Nephron (organoid): ENCODE measurements around the gene SPATA6L.

Source experiments
- H3K27ac Mint-ChIP-seq, 3 experiments: 2 replicates each; pipeline ENCODE4 v1.8.0; 2020; ENCODE audit warnings: mixed read lengths in 3 of 3, mild to moderate bottlenecking in 2 of 3, moderate library complexity in 1 of 3
- H3K27me3 Mint-ChIP-seq: 2 replicates; pipeline ENCODE4 v1.8.0; 2021; ENCODE audit warnings: low read depth, mild to moderate bottlenecking, moderate library complexity, mixed read lengths
- H3K36me3 Mint-ChIP-seq: 2 replicates; pipeline ENCODE4 v1.8.0; 2020; ENCODE audit warnings: low read depth, mixed read lengths
- H3K4me1 Mint-ChIP-seq: 2 replicates; pipeline ENCODE4 v1.8.0; 2020; ENCODE audit warnings: mixed read lengths
- H3K4me3 Mint-ChIP-seq, 3 experiments: 2 replicates each; pipeline ENCODE4 v1.8.0; 2020; ENCODE audit warnings: mild to moderate bottlenecking in 3 of 3, mixed read lengths in 3 of 3, moderate library complexity in 2 of 3
- H3K9me3 Mint-ChIP-seq: 2 replicates; pipeline ENCODE4 v1.8.0; 2020; ENCODE audit warnings: mixed read lengths
- TF ChIP-seq, protein P1 (sequence below), 3 experiments: fragments of 200-600 bp; sonication (generic); IDR thresholded peaks; one replicate each; pipeline ENCODE4 v1.5.0; 2021; ENCODE audit warnings: antibody characterized with exemption in 3 of 3; ENCODE audit not compliant: unreplicated experiment in 3 of 3

SPATA6L gene

DNA sequence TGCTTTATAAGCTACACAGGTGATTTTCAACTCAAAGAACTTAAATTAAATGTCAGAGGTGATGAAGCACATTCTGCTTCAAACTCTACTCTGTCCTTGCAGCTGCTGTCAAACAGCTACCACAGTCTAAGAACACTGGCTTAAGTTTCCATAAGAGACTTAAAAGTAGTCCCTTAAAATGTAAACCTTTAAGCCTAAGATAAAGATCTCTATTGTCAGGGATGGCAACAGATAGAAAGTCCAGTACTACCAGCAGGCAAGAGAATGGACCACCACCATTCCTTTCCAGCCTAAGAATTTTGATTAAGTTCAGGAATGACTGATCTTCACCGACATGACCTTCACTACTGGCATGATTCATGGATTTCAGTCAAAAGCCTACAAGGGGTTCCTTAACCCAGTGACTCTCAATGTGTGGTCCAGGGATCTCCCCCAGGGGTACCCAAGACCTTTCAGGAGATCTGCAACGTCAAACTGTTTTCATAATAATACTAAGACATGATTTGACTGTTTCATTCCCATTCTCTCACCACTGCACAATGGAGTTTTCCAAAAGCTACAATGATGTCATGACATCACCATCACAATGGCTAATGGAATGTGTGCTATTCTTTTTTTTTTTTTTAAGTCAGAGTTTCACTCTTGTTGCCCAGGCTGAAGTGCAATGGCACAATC, 45.3 kb downstream of the SPATA6L start:
- Mint-ChIP-seq H3K27me3 (no peaks in the 10 kb centered on the region), H3K27ac (no peak overlapping the region), H3K4me1 (no peaks in the 10 kb centered on the region), H3K36me3 (no peaks in the 10 kb centered on the region), H3K4me3 (no peak overlapping the region), H3K9me3 (no peaks in the 10 kb centered on the region)
- TF ChIP-seq, protein P1, sequence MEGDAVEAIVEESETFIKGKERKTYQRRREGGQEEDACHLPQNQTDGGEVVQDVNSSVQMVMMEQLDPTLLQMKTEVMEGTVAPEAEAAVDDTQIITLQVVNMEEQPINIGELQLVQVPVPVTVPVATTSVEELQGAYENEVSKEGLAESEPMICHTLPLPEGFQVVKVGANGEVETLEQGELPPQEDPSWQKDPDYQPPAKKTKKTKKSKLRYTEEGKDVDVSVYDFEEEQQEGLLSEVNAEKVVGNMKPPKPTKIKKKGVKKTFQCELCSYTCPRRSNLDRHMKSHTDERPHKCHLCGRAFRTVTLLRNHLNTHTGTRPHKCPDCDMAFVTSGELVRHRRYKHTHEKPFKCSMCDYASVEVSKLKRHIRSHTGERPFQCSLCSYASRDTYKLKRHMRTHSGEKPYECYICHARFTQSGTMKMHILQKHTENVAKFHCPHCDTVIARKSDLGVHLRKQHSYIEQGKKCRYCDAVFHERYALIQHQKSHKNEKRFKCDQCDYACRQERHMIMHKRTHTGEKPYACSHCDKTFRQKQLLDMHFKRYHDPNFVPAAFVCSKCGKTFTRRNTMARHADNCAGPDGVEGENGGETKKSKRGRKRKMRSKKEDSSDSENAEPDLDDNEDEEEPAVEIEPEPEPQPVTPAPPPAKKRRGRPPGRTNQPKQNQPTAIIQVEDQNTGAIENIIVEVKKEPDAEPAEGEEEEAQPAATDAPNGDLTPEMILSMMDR (IDR thresholded peaks at IDR 0.05; ENCODE audit: unreplicated experiment in 3 of 3) = no peak

DNA sequence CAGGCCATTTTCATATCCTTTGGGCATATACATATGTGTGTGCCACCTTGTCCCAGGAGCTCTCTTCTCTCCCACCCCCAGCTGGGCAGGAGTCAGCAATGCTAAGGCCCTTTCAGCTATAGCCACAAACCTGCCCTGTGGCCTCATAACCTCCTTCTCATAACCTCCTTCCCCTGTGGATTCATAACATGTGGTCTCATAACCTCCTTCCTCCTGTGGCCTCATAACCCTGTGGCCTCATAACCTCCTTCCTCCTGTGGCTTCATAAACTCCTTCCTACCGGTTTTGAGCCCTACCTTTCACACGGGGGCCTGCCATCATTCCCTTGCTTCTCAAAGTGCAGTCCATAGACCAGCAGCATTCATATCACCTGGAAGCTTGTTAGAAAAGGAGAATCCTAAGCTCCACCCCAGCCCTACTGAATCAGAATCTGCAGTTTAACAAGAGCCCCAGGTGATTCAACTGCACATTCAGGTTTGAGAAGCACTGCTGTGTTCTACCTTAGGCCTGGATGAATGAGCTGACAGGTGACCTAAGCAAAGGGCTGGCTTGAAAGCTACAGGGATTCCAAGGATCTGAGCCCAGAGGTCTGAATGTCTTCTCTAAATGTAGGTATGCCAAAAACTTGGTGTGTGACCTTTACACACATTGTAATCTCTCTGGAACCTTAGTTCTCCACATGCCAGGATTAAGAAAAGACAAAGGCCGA, 46.1 kb downstream of the SPATA6L start:
- no peaks in the 10 kb centered on the region for H3K27me3 Mint-ChIP-seq
- H3K27ac Mint-ChIP-seq = no peak overlapping the region
- TF ChIP-seq, protein P1 (IDR thresholded peaks at IDR 0.05; ENCODE audit: unreplicated experiment in 3 of 3) = no peak
- H3K4me1 Mint-ChIP-seq = no peaks in the 10 kb centered on the region
- H3K9me3 Mint-ChIP-seq = no peaks in the 10 kb centered on the region
- no peak overlapping the region for H3K4me3 Mint-ChIP-seq
- H3K36me3 Mint-ChIP-seq = no peaks in the 10 kb centered on the region

DNA sequence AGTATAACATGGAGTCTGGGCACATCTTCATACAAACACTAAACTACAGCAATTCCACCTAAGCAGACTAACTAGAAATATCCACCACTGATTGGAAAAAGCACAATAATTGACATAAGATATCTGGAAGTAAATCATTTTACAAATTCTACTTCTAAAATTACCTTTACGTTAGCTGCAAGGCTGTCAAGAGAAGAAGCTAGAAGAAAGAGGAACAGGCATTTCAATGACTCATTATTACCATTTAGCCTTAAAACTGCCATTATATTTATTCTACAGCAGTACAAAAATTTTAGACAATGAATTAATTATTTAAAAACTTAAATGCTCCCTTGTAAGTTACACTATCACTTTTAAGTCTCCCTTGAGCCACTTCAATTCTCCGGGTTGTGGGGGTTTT, 47.6 kb downstream of the SPATA6L start:
- no peaks in the 10 kb centered on the region for H3K36me3 Mint-ChIP-seq
- peaks cover 5% of the 10 kb centered on the region for H3K27me3 Mint-ChIP-seq
- TF ChIP-seq, protein P1 (IDR thresholded peaks at IDR 0.05; ENCODE audit: unreplicated experiment in 3 of 3) = no peak
- H3K4me1 Mint-ChIP-seq = no peaks in the 10 kb centered on the region
- H3K9me3 Mint-ChIP-seq = no peaks in the 10 kb centered on the region
- H3K27ac Mint-ChIP-seq = no peak overlapping the region
- no peak overlapping the region for H3K4me3 Mint-ChIP-seq

DNA sequence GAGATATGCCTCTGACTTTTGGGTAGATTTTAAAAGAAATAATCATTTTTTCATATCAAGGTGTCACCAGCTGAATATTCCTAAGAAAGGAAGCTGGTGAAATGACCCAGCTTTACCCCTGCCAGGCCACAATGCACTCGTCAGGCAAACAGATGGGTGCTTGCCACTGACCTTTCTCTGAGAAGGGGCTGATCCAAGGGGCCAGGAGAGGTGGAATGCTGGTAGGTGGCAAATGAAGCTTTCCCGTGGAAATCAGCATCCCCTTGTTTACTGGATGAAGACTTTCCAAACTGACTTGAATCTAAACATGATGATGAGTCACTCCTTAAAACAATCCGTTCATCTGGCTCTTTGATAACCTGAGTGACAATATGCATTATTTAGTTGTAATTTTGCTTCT, 48.5 kb downstream of the SPATA6L start:
- Mint-ChIP-seq H3K9me3 (no peaks in the 10 kb centered on the region), H3K36me3 (no peaks in the 10 kb centered on the region), H3K4me1 (no peaks in the 10 kb centered on the region), H3K27ac (no peak overlapping the region), H3K4me3 (no peak overlapping the region), H3K27me3 (peaks cover 8% of the 10 kb centered on the region)
- TF ChIP-seq, protein P1 (IDR thresholded peaks at IDR 0.05; ENCODE audit: unreplicated experiment in 3 of 3) = no peak

DNA sequence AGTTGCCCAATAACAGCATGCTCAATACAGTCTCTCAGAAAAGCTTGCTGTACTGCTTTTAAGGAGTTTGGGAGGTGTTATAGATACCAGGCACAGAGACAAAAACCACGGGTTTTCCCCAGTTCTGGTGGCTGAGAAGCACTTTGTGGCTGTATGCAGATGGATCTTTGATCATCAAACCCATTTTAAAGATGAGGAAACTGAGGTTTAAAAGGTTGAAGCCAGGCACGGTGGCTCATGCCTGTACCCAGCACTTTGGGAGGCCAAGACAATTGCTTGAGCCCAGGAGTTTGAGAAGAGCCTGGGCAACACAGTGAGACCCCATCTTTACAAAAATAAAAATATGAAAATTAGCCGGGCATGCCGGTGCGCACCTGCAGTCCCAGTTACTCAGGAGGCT, 50.5 kb downstream of the SPATA6L start:
- H3K27ac Mint-ChIP-seq = no peak overlapping the region
- no peak overlapping the region for H3K4me3 Mint-ChIP-seq
- TF ChIP-seq, protein P1 (IDR thresholded peaks at IDR 0.05; ENCODE audit: unreplicated experiment in 3 of 3) = no peak
- peaks cover 8% of the 10 kb centered on the region for H3K27me3 Mint-ChIP-seq
- no peaks in the 10 kb centered on the region for H3K9me3 Mint-ChIP-seq
- no peaks in the 10 kb centered on the region for H3K4me1 Mint-ChIP-seq
- H3K36me3 Mint-ChIP-seq = no peaks in the 10 kb centered on the region

DNA sequence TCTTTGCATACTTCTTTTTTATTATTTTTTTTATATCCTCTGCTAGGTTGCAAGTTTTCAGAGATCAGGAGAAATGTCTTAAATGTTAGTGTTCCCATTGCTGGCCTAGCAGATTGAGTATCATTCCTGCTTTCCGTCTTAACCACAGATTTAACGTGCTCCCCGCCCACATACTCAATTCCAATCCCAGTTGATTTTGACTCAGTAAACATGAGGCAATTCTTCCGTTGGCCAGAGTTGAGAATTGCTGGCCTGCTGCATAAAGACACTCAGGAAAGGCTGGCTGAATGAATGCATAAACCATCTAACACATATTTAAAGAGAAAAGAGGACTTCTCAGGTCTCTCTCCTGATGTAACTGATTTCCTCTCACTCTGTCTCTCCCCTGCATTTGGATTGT, 51.0 kb downstream of the SPATA6L start:
- Mint-ChIP-seq H3K36me3 (no peaks in the 10 kb centered on the region), H3K27ac (no peak overlapping the region)
- TF ChIP-seq, protein P1 (IDR thresholded peaks at IDR 0.05; ENCODE audit: unreplicated experiment in 3 of 3) = no peak

More for the DNA sequence above, 51.0 kb downstream of the SPATA6L start:
- Mint-ChIP-seq H3K27me3 (peaks cover 8% of the 10 kb centered on the region), H3K9me3 (no peaks in the 10 kb centered on the region), H3K4me1 (no peaks in the 10 kb centered on the region), H3K4me3 (no peak overlapping the region)
